ENCODE results near the gene CCDC38. TPM values are rescaled to one million over a fixed set of nuclear protein-coding genes. Genes with fewer than 3 reads are reported as not detected.

The CCDC38 gene
- polyA plus RNA-seq, 1 donor from 2014 or later, result not detected

GRCh38 chr12:95890958-95891357 is 51.5 kb downstream of the CCDC38 start:
- Histone ChIP-seq H3K9me3 (ENCODE audit: low read length) (no peaks in the 10 kb centered on the region), H2AFZ (ENCODE audit: low read depth, low read length) (no peak overlapping the region), H3K4me3 (ENCODE audit: low read length) (no peak overlapping the region), H3K27ac (ENCODE audit: low read length) (no peak overlapping the region), H3K79me2 (replicated peaks; ENCODE audit: insufficient read depth, low read length) (no peaks in the 10 kb centered on the region), H3K4me2 (ENCODE audit: low read length) (no peak overlapping the region), H3K27me3 (ENCODE audit: insufficient read depth, low read depth, low read length) (no peaks in the 10 kb centered on the region), H3F3A (ENCODE audit: insufficient read depth, low read length, poor library complexity, severe bottlenecking) (no peaks in the 10 kb centered on the region), H3K36me3 (ENCODE audit: insufficient read depth, low read length) (no peaks in the 10 kb centered on the region), H3K9ac (ENCODE audit: low read length) (no peak overlapping the region), H4K20me1 (ENCODE audit: insufficient read depth) (no peaks in the 10 kb centered on the region), H3K9me2 (ENCODE audit: insufficient read depth, low read length) (no peaks in the 10 kb centered on the region)
- TF ChIP-seq EZH2 (IDR thresholded peaks at IDR 0.05; ENCODE audit: borderline replicate concordance, insufficient read depth, low read length, poor library complexity, severe bottlenecking) (no peak), TAF1 (IDR thresholded peaks at IDR 0.05; ENCODE audit: low read depth) (no peak), CTCF (IDR thresholded peaks at IDR 0.05; ENCODE audit: poor library complexity, severe bottlenecking) (no peak), REST (IDR thresholded peaks at IDR 0.05; ENCODE audit: borderline replicate concordance) (no peak), POLR2AphosphoS5 (IDR thresholded peaks at IDR 0.05) (no peak), SMC3 (conservative IDR thresholded peaks at IDR 0.05; ENCODE audit: poor library complexity) (no peak), EP300 (conservative IDR thresholded peaks at IDR 0.05; ENCODE audit: poor library complexity, severe bottlenecking) (no peak), MXI1 (conservative IDR thresholded peaks at IDR 0.05; ENCODE audit: poor library complexity, severe bottlenecking) (no peak), RAD21 (conservative IDR thresholded peaks at IDR 0.05) (no peak)

- Histone ChIP-seq H3K27ac (ENCODE audit: low read length) (no peak overlapping the region), H3F3A (ENCODE audit: insufficient read depth, low read length, poor library complexity, severe bottlenecking) (no peaks in the 10 kb centered on the region), H2AFZ (ENCODE audit: low read depth, low read length) (no peak overlapping the region), H3K27me3 (ENCODE audit: insufficient read depth, low read depth, low read length) (no peaks in the 10 kb centered on the region), H3K4me2 (ENCODE audit: low read length) (no peak overlapping the region), H3K9ac (ENCODE audit: low read length) (no peak overlapping the region), H3K9me2 (ENCODE audit: insufficient read depth, low read length) (no peaks in the 10 kb centered on the region), H3K4me3 (ENCODE audit: low read length) (no peak overlapping the region), H3K36me3 (ENCODE audit: insufficient read depth, low read length) (no peaks in the 10 kb centered on the region), H3K9me3 (ENCODE audit: low read length) (no peaks in the 10 kb centered on the region), H3K79me2 (replicated peaks; ENCODE audit: insufficient read depth, low read length) (no peaks in the 10 kb centered on the region), H4K20me1 (ENCODE audit: insufficient read depth) (no peaks in the 10 kb centered on the region)
- TF ChIP-seq EZH2 (IDR thresholded peaks at IDR 0.05; ENCODE audit: borderline replicate concordance, insufficient read depth, low read length, poor library complexity, severe bottlenecking), result no peak
These were observed 55.1 kb downstream of the CCDC38 start for GRCh38 chr12:95887311-95887710.

GRCh38 chr12:95884998-95885397 is 57.4 kb downstream of the CCDC38 start:
- Histone ChIP-seq H3K4me2 (ENCODE audit: low read length) (no peak overlapping the region), H3K9me2 (ENCODE audit: insufficient read depth, low read length) (no peaks in the 10 kb centered on the region), H3F3A (ENCODE audit: insufficient read depth, low read length, poor library complexity, severe bottlenecking) (no peaks in the 10 kb centered on the region), H3K9ac (ENCODE audit: low read length) (no peak overlapping the region), H3K9me3 (ENCODE audit: low read length) (no peaks in the 10 kb centered on the region), H3K4me3 (ENCODE audit: low read length) (no peak overlapping the region), H3K79me2 (replicated peaks; ENCODE audit: insufficient read depth, low read length) (no peaks in the 10 kb centered on the region), H2AFZ (ENCODE audit: low read depth, low read length) (no peak overlapping the region), H3K36me3 (ENCODE audit: insufficient read depth, low read length) (no peaks in the 10 kb centered on the region), H4K20me1 (ENCODE audit: insufficient read depth) (no peaks in the 10 kb centered on the region), H3K27me3 (ENCODE audit: insufficient read depth, low read depth, low read length) (no peaks in the 10 kb centered on the region), H3K27ac (ENCODE audit: low read length) (no peak overlapping the region)
- TF ChIP-seq EP300 (conservative IDR thresholded peaks at IDR 0.05; ENCODE audit: poor library complexity, severe bottlenecking) (no peak), EZH2 (IDR thresholded peaks at IDR 0.05; ENCODE audit: borderline replicate concordance, insufficient read depth, low read length, poor library complexity, severe bottlenecking) (no peak), CTCF (IDR thresholded peaks at IDR 0.05; ENCODE audit: poor library complexity, severe bottlenecking) (no peak), REST (IDR thresholded peaks at IDR 0.05; ENCODE audit: borderline replicate concordance) (no peak), MXI1 (conservative IDR thresholded peaks at IDR 0.05; ENCODE audit: poor library complexity, severe bottlenecking) (no peak), POLR2AphosphoS5 (IDR thresholded peaks at IDR 0.05) (no peak), TAF1 (IDR thresholded peaks at IDR 0.05; ENCODE audit: low read depth) (no peak), RAD21 (conservative IDR thresholded peaks at IDR 0.05) (no peak), SMC3 (conservative IDR thresholded peaks at IDR 0.05; ENCODE audit: poor library complexity) (no peak)

All from neural cell (in vitro differentiated cells).